HG02884 (cell line): ENCODE data around the gene U2SURP.

Source experiments
- ATAC-seq: cut with Tn5 transposase; IDR thresholded peaks from one replicate; pipeline ENCODE4 v1.9.1; 2021; ENCODE audit warnings: mild to moderate bottlenecking, moderate library complexity; ENCODE audit not compliant: unreplicated experiment

The U2SURP gene

GRCh38 chr3:143001369-143002082 is at the start of gene U2SURP:
Gene U2SURP, plus strand, starts transcription at chr3:143001570. Its CDS starts 59 bp downstream, at chr3:143001629.
- ATAC-seq: peak; percentile 77

- no peak for ATAC-seq
Measured at GRCh38 chr3:142951794-142952193, 49.6 kb upstream of the U2SURP start.

- no peak for ATAC-seq
Measured at GRCh38 chr3:142952272-142953193, 48.8 kb upstream of the U2SURP start.

- ATAC-seq: no peak
Measured at GRCh38 chr3:142953443-142953842, 47.9 kb upstream of the U2SURP start.

- no peak for ATAC-seq
Measured at GRCh38 chr3:142958707-142959106, 42.7 kb upstream of the U2SURP start.

GRCh38 chr3:142960322-142960850 is 41.0 kb upstream of the U2SURP start:
- ATAC-seq: no peak

- no peak for ATAC-seq
Measured at GRCh38 chr3:142961539-142961938, 39.8 kb upstream of the U2SURP start.

GRCh38 chr3:142962175-142962519 is 39.2 kb upstream of the U2SURP start:
- ATAC-seq: no peak

- no peak for ATAC-seq
Measured at GRCh38 chr3:142962520-142963233, 38.7 kb upstream of the U2SURP start.

GRCh38 chr3:142963234-142963515 is 38.2 kb upstream of the U2SURP start:
- no peak for ATAC-seq

GRCh38 chr3:142963516-142964448 is 37.6 kb upstream of the U2SURP start, which contains the start of gene PAQR9:
Gene PAQR9, minus strand, starts transcription at chr3:142963674. Its CDS starts 338 bp downstream, at chr3:142963336.
- no peak for ATAC-seq

- ATAC-seq: no peak
Measured at GRCh38 chr3:142965581-142965980, 35.8 kb upstream of the U2SURP start.

- no peak for ATAC-seq
Measured at GRCh38 chr3:142966808-142967207, 34.6 kb upstream of the U2SURP start.

GRCh38 chr3:142968319-142969025 is 32.9 kb upstream of the U2SURP start:
- no peak for ATAC-seq

GRCh38 chr3:142971431-142971830 is 29.9 kb upstream of the U2SURP start:
- no peak for ATAC-seq

GRCh38 chr3:142972092-142972753 is 29.1 kb upstream of the U2SURP start:
- ATAC-seq: no peak

- no peak for ATAC-seq
Measured at GRCh38 chr3:142973217-142974009, 28.0 kb upstream of the U2SURP start.

GRCh38 chr3:142975316-142975995 is 25.9 kb upstream of the U2SURP start:
- ATAC-seq: no peak
